H1 (cell line): ENCODE measurements around the gene AFF4.

Experiments
- ATF3 ChIP-seq: IDR thresholded peaks from 2 replicates; pipeline ENCODE4 v1.6.1; 2011; ENCODE audit warnings: low read depth, mild to moderate bottlenecking, low read length; ENCODE audit not compliant: insufficient read depth
- CTCF ChIP-seq, 3 experiments: IDR thresholded peaks; 1 replicate in 2 of 3; 2 replicates in 1 of 3; pipeline versions ENCODE4 v1.5.1 to v1.6.1; 2011; ENCODE audit warnings: low read length in 3 of 3, mild to moderate bottlenecking in 3 of 3, inconsistent platforms in 2 of 3, low read depth in 1 of 3, moderate library complexity in 1 of 3; ENCODE audit not compliant: insufficient read depth in 1 of 3; ENCODE audit errors: control extremely low read depth in 1 of 3
- EP300 ChIP-seq, 2 experiments: IDR thresholded peaks; 1 replicate in 1 of 2; 2 replicates in 1 of 2; pipeline ENCODE4 v1.6.1; 2011 to 2012; ENCODE audit warnings: low read depth in 2 of 2, low read length in 2 of 2, mild to moderate bottlenecking in 2 of 2, borderline replicate concordance in 1 of 2, inconsistent platforms in 1 of 2, moderate library complexity in 1 of 2
- HDAC6 ChIP-seq: IDR thresholded peaks from one replicate; pipeline ENCODE4 v1.7.1; 2012; ENCODE audit warnings: low read depth, mild to moderate bottlenecking, inconsistent platforms, low read length, moderate library complexity
- JUN ChIP-seq: IDR thresholded peaks from 2 replicates; pipeline ENCODE4 v1.6.1; 2011; ENCODE audit warnings: low read depth, mild to moderate bottlenecking, improper control_type of control experiment, low read length
- RFX5 ChIP-seq: IDR thresholded peaks from 2 replicates; pipeline ENCODE4 v1.6.1; 2011; ENCODE audit warnings: low read depth, low read length, improper control_type of control experiment, borderline replicate concordance
- TBP ChIP-seq: IDR thresholded peaks from 2 replicates; pipeline ENCODE4 v1.6.1; 2011; ENCODE audit warnings: low read depth, low read length, improper control_type of control experiment
- TEAD4 ChIP-seq: IDR thresholded peaks from 2 replicates; pipeline ENCODE4 v1.6.1; 2012; ENCODE audit warnings: low read depth, low read length, inconsistent platforms, mixed read lengths

GRCh38 chr5:132886064-132886823 lies 77.2 kb downstream of the AFF4 start:
- no peak for TF ChIP-seq CTCF (IDR thresholded peaks at IDR 0.05; ENCODE audit: control extremely low read depth in 1 of 3, insufficient read depth in 1 of 3, low read depth in 1 of 3, low read length in 3 of 3)
- TF ChIP-seq TEAD4: no peak
- TF ChIP-seq TBP: no peak
- no peak for TF ChIP-seq JUN
- no peak for TF ChIP-seq EP300 (IDR thresholded peaks at IDR 0.05; ENCODE audit: borderline replicate concordance in 1 of 2, low read depth in 2 of 2, low read length in 2 of 2)
- no peak for TF ChIP-seq RFX5
- TF ChIP-seq HDAC6: no peak
- TF ChIP-seq ATF3: no peak
